NCI-H774 (cell line): ENCODE data around the gene MUCL3.
"Not testable (repeated sequence)": the region's sequence is repeated elsewhere in the genome, so short reads cannot be mapped to it uniquely, and the experiment has no call there.

Source experiments
- DNase-seq: peaks from one replicate; lab custom pipeline; 2025; lab: John Stamatoyannopoulos, UW

The MUCL3 gene

GRCh38 chr6:30913721-30914075, 27.1 kb upstream of the MUCL3 start:
- no peak for DNase-seq

- peak; percentile 86 for DNase-seq
These were observed 26.5 kb upstream of the MUCL3 start, which contains the start of gene VARS2 for GRCh38 chr6:30914076-30914853. Gene VARS2 (plus strand): TSS chr6:30914238. CDS start chr6:30914837, 599 bp downstream.

GRCh38 chr6:30914854-30915590, 25.8 kb upstream of the MUCL3 start:
- no peak for DNase-seq

DNA sequence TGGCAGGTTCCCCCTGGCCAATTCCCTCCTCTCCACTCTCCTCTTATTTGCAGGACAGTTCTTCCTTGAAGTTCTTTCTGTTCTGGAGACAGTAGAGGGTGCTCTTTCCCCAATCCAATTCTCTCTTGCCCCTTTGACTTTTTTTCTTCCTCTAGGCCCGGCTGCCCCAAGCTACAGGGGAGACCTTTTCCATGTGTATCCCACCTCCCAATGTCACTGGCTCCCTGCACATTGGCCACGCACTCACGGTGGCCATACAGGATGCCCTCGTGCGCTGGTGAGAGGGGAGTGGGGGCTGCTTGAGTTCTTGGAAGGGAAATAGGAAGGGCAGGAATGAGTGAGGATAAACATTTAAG, 25.2 kb upstream of the MUCL3 start:
- peak; percentile 4 for DNase-seq

- no peak for DNase-seq
These were observed 23.7 kb upstream of the MUCL3 start for GRCh38 chr6:30917041-30917440.

- no peak for DNase-seq
These were observed 23.3 kb upstream of the MUCL3 start for GRCh38 chr6:30917487-30917886.

GRCh38 chr6:30918670-30919069, 22.1 kb upstream of the MUCL3 start:
- no peak for DNase-seq

DNA sequence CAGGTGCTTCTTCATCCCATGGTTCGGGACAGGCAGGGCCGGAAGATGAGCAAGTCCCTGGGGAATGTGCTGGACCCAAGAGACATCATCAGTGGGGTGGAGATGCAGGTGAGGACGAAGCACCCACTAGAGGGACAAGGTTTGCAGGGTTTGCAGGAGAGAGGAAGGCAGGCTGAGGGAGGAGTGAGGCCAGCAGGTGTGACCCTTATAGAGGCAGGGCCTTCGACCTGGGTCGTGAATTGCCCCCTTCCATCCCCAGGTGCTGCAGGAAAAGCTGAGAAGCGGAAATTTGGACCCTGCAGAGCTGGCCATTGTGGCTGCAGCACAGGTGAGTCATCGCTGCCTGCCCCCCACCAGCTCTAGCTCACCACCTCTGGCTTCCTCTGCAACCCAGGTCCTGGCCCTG, 18.3 kb upstream of the MUCL3 start:
- DNase-seq = no peak

DNA sequence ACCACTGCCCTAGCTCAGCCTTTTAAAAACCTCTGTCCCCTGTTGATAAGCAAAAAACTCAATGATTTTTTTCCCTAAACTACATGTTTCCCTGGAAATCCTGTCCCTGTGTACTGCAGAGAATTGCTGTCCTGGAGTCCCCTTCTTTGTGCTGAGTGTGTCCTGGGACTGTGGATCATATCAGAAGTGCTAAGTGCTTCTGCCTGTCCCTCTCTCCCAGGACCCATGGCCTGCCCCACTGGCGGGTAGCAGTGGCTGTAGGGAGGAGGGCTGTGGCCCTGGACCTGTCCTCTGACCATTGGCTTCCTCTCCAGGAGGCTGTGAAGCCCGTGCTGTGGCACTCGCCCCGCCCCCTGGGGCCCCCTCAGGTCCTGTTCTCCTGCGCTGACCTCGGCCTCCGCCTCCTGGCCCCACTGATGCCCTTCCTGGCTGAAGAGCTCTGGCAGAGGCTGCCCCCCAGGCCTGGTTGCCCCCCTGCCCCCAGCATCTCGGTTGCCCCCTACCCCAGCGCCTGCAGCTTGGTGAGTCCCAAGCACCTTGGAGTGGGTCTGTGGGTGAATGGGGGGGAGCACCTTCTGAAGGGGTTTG, 16.6 kb upstream of the MUCL3 start:
- not testable (repeated sequence) for DNase-seq

DNA sequence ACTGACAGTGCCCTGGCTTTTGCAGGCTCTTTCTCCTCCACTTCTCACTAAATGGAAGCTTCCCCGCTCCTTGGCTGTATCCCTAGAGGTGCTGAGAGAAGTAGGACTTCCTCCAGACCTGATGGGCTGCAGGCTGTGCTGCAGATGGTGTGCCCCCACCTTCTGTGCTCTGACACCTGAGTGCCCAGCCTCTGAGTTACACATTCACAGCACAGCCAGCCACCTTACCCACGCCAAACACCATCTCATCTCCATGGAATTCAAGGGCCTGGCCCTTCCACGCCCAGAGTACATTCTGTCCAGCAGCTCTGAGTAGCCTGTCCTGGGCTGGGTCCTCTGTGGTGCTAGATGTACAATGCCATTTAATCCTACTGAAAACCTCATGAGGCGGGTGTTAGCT, 14.1 kb upstream of the MUCL3 start:
- no peak for DNase-seq

GRCh38 chr6:30927080-30927479, 13.7 kb upstream of the MUCL3 start:
- not testable (repeated sequence) for DNase-seq

DNA sequence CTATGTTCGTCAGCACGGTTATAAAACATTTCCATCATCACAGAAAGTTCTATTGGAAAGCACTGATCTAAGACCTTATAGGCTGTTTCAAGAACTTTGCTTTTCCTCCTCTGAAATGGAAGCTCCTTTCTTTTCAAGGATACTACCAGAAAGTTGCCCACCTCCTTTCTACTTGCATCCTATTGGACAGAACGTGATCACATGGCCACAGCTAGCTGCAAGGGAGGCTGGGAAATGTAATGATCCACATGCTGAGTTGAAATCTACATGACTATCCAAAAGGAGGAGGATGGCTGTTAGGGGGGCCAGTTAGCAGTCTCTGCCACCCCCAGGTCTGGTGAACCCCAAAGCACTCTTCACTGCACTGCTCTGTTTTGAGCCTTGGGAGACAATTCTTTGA, 12.1 kb upstream of the MUCL3 start:
- no peak for DNase-seq

GRCh38 chr6:30930506-30930905, 10.3 kb upstream of the MUCL3 start:
- no peak for DNase-seq

- no peak for DNase-seq
These were observed 9.5 kb upstream of the MUCL3 start for GRCh38 chr6:30931272-30931671.

- DNase-seq = no peak
These were observed 8.7 kb upstream of the MUCL3 start, which contains the start of gene SFTA2 for GRCh38 chr6:30931969-30932645. Gene SFTA2 (minus strand): TSS chr6:30932170. CDS start chr6:30932096, 74 bp downstream.

DNA sequence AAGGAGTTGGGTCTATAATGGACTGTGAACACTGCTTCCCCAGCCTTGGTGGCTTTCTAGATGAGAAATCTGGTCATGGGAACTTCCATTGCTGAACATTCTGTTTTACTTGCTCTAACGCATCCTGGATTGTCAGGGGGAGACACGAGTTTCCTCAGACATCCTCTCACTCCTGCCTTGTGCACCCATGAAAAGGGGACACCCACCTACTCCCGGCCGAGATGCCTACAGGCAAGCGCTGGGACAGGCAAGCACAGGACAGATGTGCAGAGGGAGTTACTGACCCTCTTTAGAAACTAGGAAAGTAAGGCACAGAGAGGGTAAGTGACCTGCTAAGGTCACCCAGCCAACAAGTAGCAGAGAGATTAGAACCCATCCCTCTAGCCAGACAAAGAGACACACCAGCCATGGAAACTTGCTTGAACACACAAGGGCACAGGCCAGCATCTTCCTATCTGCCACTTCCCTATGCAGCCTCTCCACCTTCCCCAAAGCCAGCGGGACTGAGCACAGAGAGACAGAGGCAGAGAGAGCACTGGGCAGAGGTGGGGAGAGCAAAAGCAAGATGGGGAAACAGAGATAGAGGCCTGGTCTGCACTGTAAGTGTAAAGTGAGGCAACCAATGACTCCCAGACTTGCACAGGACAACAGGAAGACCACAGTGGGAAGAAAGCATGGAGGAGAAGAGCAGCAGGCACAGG, 8.0 kb upstream of the MUCL3 start:
- no peak for DNase-seq

DNA sequence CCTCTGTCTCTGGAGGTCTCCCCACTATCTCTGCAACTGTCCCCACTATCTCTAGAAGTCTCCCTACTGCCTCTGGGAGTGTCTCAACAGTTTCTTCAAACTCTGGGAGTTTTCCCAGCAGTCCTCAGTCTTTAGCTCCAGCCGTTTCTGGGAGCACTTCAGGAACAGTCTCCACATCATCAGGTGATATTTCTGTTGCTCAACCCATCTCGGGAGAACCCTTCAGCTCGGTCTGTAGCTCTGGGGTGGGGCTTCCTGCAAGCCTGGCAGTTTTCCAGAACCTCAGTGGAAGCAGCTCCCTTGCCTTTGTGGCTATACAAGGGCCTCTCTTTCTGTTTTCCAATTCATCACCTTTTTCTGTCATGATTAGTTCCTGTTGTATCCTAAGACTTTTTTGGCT, 5.8 kb upstream of the MUCL3 start:
- DNase-seq = no peak

DNA sequence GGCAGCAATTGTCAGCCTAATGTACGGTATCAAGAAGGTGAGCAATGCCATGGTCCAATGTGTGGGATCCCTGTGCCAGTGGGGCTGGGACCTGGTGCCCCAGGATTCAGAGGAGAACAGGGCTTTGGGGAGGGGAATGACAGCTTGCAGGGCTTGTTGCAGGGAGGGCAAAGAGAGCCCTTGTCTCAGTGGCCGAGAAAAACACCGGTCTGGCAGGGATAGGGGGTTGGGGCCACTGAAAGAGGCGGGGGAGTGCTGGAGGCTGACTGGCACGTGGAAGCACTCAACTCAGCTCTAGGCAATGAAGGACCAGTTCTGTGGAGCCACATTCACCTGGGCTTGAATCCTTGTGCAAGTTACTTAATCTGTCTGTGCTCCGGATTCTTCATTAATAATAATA, 3.5 kb upstream of the MUCL3 start:
- DNase-seq = no peak

DNA sequence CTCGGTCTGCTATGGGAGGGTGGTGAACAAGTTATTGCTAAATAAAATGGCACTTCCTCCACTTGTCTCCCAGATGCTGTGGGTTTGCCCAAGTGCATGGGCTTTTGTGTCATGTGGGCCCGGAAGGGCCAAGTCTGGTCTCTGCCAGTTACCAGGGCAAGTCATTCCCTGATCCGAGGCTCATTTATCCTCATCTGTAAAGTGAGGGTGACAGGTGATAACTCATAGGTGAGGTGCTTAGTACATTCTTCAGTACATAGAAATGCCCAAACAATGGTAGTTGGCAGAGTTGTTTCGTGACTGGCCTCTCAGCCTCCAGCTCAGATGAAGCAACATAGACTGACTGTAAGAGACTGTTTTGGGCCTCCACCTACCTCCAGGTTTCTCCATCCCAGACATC, 2.0 kb upstream of the MUCL3 start:
- DNase-seq = no peak

- DNase-seq = no peak
These were observed 1.3 kb upstream of the MUCL3 start for GRCh38 chr6:30939473-30939872.

DNA sequence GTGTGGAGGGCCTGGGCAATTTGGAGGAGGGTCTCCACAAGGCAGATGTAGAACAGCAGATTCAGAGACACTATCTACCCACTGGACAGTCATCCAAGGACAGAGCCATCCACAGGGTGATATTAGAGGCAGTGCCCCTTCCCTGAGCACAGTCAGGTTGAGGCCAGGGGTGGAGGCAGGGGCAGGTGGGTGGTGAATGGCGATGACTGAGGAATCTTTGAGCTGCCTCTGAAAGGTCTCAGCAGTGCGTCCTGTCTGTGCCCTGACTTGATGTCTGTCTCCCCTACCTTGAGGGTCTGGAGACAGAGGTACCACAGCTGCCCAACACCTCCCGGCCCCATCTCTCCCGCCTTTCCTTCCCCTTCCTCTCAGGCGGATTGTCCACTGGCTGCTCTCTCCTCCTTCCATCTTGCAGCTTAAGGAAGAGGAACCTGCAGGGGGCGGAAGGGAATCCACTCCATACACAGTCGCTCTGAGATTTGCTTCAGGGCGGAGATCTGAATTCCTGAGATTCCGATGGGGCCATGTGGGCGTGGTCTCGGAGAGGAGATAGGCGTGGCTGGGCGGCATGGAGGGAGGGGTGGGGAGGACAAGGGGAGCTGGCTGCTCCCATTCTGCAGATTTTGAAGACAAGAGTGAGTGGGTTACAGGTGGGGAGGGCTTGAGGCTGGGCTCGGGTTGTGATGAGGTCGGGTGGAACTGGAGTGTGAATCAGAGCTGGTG, 1.7 kb downstream of the MUCL3 start:
- DNase-seq = no peak
